ENCODE measurements around the gene CCNF. TPM values are rescaled to one million over a fixed set of nuclear protein-coding genes. Genes with fewer than 3 reads are reported as not detected.

Gene CCNF
- total and polyA plus RNA-seq, 2 of the 4 experiments (the other 2 are of a cell fraction), result 8.2 to 20.1 TPM

Small RNA genes within 50 kb of the gene (microRNA-seq; reads per million reads assigned to microRNA genes)
- gene MIR6767 (ENCODE audit: unreplicated experiment), result not detected
- 0 to 1.0 reads per million in 2 experiments for gene MIR6768 (ENCODE audit: insufficient read depth in 1 of 2, insufficient read length in 1 of 2, unreplicated experiment in 1 of 2)

Small RNA genes within 50 kb of the gene (small RNA-seq; reads per million reads assigned to genes)
- gene MIR6768, result 0 to 2.0 (median 0) reads per million in 5 experiments

Other genes starting within 250 kb of the CCNF start
- gene CASKIN1, start 232.8 kb upstream of the CCNF start, total RNA-seq (2012; rRNA removed), result not detected in 2 replicates
- 0.05 and 0.06 TPM in 2 replicates for gene CASKIN1, start 232.8 kb upstream of the CCNF start, polyA plus RNA-seq (2012; rRNA removed)
- 34.4 and 50.3 TPM in 2 replicates for gene MLST8, start 224.0 kb upstream of the CCNF start, total RNA-seq (2012; rRNA removed)
- gene MLST8, start 224.0 kb upstream of the CCNF start, polyA plus RNA-seq (2012; rRNA removed), result 93.7 and 94.1 TPM in 2 replicates
- 0.18 and 0.28 TPM in 2 replicates for gene BRICD5, start 218.6 kb upstream of the CCNF start, total RNA-seq (2012; rRNA removed)
- 0.94 and 1.5 TPM in 2 replicates for gene BRICD5, start 218.6 kb upstream of the CCNF start, polyA plus RNA-seq (2012; rRNA removed)
- gene PGP, start 214.6 kb upstream of the CCNF start, total RNA-seq (2012; rRNA removed), result 4.1 and 5.8 TPM in 2 replicates
- 9.4 and 13.5 TPM in 2 replicates for gene PGP, start 214.6 kb upstream of the CCNF start, polyA plus RNA-seq (2012; rRNA removed)
- gene E4F1, start 205.9 kb upstream of the CCNF start, total RNA-seq (2012; rRNA removed), result 13.1 and 25.0 TPM in 2 replicates
- gene E4F1, start 205.9 kb upstream of the CCNF start, polyA plus RNA-seq (2012; rRNA removed), result 33.0 and 39.6 TPM in 2 replicates
- gene DNASE1L2, start 193.0 kb upstream of the CCNF start, total RNA-seq (2012; rRNA removed), result 0.18 and 0.28 TPM in 2 replicates
- gene DNASE1L2, start 193.0 kb upstream of the CCNF start, polyA plus RNA-seq (2012; rRNA removed), result 0.75 and 1.5 TPM in 2 replicates
- 20.3 TPM in 2 replicates for gene ECI1, start 177.9 kb upstream of the CCNF start, total RNA-seq (2012; rRNA removed)
- 30.1 and 42.0 TPM in 2 replicates for gene ECI1, start 177.9 kb upstream of the CCNF start, polyA plus RNA-seq (2012; rRNA removed)
- 57.5 and 65.0 TPM in 2 replicates for gene RNPS1, start 161.3 kb upstream of the CCNF start, total RNA-seq (2012; rRNA removed)
- 192 and 194 TPM in 2 replicates for gene RNPS1, start 161.3 kb upstream of the CCNF start, polyA plus RNA-seq (2012; rRNA removed)
- gene ABCA3, start 88.7 kb upstream of the CCNF start, total RNA-seq (2012; rRNA removed), result 0.18 TPM in 1 of 2 replicates, not detected in the other
- gene ABCA3, start 88.7 kb upstream of the CCNF start, polyA plus RNA-seq (2012; rRNA removed), result 0.22 and 0.32 TPM in 2 replicates
- gene TEDC2, start 30.7 kb downstream of the CCNF start, total RNA-seq (2012; rRNA removed), result 3.6 TPM in 2 replicates
- gene TEDC2, start 30.7 kb downstream of the CCNF start, polyA plus RNA-seq (2012; rRNA removed), result 7.3 and 10.8 TPM in 2 replicates
- gene NTN3, start 41.9 kb downstream of the CCNF start, total RNA-seq (2012; rRNA removed), result 0.18 and 0.28 TPM in 2 replicates
- 0.38 and 0.72 TPM in 2 replicates for gene NTN3, start 41.9 kb downstream of the CCNF start, polyA plus RNA-seq (2012; rRNA removed)
- 7.5 and 8.6 TPM in 2 replicates for gene TBC1D24, start 45.7 kb downstream of the CCNF start, total RNA-seq (2012; rRNA removed)
- 13.4 and 16.2 TPM in 2 replicates for gene TBC1D24, start 45.7 kb downstream of the CCNF start, polyA plus RNA-seq (2012; rRNA removed)
- 8.4 and 8.6 TPM in 2 replicates for gene ATP6V0C, start 84.5 kb downstream of the CCNF start, total RNA-seq (2012; rRNA removed)
- gene ATP6V0C, start 84.5 kb downstream of the CCNF start, polyA plus RNA-seq (2012; rRNA removed), result 107 and 108 TPM in 2 replicates
- gene AMDHD2, start 90.9 kb downstream of the CCNF start, total RNA-seq (2012; rRNA removed), result 10.0 and 10.6 TPM in 2 replicates
- 30.3 and 30.8 TPM in 2 replicates for gene AMDHD2, start 90.9 kb downstream of the CCNF start, polyA plus RNA-seq (2012; rRNA removed)
- not detected in 2 replicates for gene CEMP1, start 102.0 kb downstream of the CCNF start, total RNA-seq (2012; rRNA removed)
- gene CEMP1, start 102.0 kb downstream of the CCNF start, polyA plus RNA-seq (2012; rRNA removed), result not detected in 2 replicates
- gene PDPK1, start 108.6 kb downstream of the CCNF start, total RNA-seq (2012; rRNA removed), result 10.6 and 11.4 TPM in 2 replicates
- gene PDPK1, start 108.6 kb downstream of the CCNF start, polyA plus RNA-seq (2012; rRNA removed), result 24.3 and 27.3 TPM in 2 replicates

All from IMR-90 (cell line).